Cardiac septum (tissue), 1 donor: ENCODE results near the gene CLEC18A. TPM values are rescaled to one million over a fixed set of nuclear protein-coding genes. Genes with fewer than 3 reads are reported as not detected.
"Not testable (repeated sequence)": the region's sequence is repeated elsewhere in the genome, so short reads cannot be mapped to it uniquely, and the experiment has no call there.

Experiments used
- DNase-seq: peaks from one replicate; pipeline ENCODE4 v3.0.0-alpha.2; 2020; ENCODE audit warnings: low spot score
- intact Hi-C: fragments of 100-400 bp; cut with DNase I; formaldehyde crosslinking; loops from one replicate; pipeline ENCODE4 v1.14.0; 2022
- total RNA-seq: library from RNA; stranded (reverse); fragmentation: NEBNext Ultra II Directional; extraction: Animal tissue kit (Norgen Biotek cat#: 25700); gene quantifications from one replicate; pipeline ENCODE4 v1.2.1, GENCODE V29; 2021
- donor health status: DM: no; HTN: no; CAD: no.

The CLEC18A gene
- total RNA-seq, 1 donor from 2014 or later = 0.13 TPM

DNA sequence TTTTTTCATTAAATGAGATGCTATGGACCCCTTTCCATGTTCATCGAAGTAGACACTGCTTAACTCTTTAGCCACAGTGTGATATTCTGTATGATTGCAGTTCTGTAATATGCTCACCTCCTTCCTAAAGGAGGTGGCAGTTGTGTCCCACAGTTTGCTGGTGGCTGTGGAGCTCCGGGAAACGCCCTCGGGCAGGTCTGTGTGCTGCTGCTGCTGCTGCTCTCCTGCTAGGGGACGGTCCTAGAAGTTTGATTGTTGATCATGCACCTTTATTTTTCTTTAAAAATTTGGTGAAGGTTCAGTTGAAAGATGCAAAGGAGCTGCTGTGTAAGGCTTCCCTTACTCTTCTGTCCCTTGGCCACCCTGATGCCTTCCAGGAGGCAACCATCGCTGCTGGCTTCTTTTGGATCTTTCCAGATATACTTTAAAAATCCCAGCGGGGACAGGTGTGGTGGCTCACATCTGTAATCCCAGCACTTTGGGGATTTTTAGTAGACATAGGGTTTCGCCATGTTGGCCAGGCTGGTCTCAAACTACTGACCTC lies 8.4 kb upstream of the CLEC18A start:
- intact Hi-C loops = no loop called here
- peak; percentile 66 for DNase-seq

- intact Hi-C loops = not testable (repeated sequence)
- DNase-seq = peak; percentile 10
Observed at GRCh38 chr16:69943241-69944036, 7.7 kb upstream of the CLEC18A start.

DNA sequence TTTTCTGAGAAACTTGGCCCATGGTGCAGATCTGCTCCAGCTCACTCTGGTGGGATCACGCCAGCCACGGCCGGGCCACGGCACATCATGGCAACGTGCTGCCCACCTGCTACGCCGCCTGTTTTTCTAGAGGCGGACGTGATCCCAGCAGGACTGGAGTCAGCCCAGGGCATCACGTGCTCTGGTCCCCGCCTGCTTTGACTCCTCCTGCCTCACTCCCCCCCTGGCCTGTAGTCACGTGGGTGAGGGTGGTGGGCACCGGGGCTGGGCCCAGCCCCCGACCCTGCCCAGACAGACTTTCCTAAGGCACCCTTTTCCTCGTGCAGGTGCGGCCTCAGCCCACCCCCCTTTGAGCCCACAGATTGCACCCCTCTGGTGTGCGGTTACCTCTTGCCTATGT lies 723 bp upstream of the CLEC18A start:
- intact Hi-C loops, DNase-seq: not testable (repeated sequence)

DNA sequence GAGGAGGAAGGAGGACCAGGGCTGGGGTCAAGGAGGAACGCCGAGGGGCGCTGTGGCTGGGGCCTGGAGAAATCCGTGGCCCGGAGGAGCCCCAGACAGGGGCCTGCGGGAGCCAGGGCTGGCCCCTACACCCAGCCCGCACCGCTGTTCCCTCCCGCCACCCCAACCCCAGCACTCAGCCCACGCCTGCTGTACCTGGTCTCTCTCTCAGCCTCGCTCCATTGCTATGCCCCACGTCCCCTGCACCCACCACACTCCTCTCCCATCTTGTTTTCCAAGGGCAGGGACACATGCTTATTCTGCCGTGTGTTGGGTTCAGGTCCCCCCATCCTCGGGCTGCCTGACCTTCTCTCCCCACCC lies 518 bp downstream of the CLEC18A start:
- not testable (repeated sequence) for DNase-seq

GRCh38 chr16:69952116-69952515 lies 982 bp downstream of the CLEC18A start:
- intact Hi-C loops = not testable (repeated sequence)

More for the DNA sequence above, 518 bp downstream of the CLEC18A start:
- intact Hi-C loops = not testable (repeated sequence)

GRCh38 chr16:69952572-69953355 lies 1.6 kb downstream of the CLEC18A start:
- peak; percentile 35 for DNase-seq
- intact Hi-C loops = not testable (repeated sequence)

More at GRCh38 chr16:69952116-69952515, 982 bp downstream of the CLEC18A start:
- DNase-seq = not testable (repeated sequence)

DNA sequence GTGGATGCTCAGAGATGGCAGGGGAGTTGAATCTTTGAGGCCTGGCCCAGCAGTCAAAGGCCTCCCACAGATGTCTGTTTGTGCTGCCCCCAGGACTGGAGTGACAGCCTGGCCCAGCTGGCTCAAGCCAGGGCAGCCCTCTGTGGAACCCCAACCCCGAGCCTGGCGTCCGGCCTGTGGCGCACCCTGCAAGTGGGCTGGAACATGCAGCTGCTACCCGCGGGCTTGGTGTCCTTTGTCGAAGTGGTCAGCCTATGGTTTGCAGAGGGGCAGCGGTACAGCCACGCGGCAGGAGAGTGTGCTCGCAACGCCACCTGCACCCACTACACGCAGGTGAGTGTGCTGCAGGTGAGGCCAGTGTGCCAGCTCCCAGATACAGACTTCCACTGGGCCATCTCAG lies 3.1 kb downstream of the CLEC18A start:
- intact Hi-C loops = not testable (repeated sequence)

DNA sequence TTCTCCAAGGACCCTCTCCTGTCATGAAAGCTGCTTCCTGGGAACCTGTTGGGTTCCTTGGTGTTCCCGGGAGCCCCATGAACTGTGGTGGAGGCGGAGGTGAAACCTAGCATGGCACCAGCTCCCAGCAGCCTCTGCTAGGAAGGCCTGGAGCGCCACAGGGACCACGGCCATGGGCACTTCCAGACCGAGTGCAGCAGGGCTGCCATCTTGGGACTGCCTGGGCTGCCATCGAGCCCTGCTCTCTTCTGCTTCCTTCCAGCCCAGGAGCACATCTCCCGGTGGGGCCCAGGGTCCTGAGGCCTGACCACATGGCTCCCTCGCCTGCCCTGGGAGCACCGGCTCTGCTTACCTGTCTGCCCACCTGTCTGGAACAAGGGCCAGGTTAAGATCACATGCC lies 12.2 kb downstream of the CLEC18A start:
- DNase-seq, intact Hi-C loops: not testable (repeated sequence)

More for the DNA sequence above, 3.1 kb downstream of the CLEC18A start:
- DNase-seq = not testable (repeated sequence)

GRCh38 chr16:69964960-69965660 lies 14.0 kb downstream of the CLEC18A start:
- peak; percentile 90 for DNase-seq
- intact Hi-C loops = not testable (repeated sequence)

- DNase-seq, intact Hi-C loops: not testable (repeated sequence)
Observed at GRCh38 chr16:69965661-69966054, 14.5 kb downstream of the CLEC18A start.

DNA sequence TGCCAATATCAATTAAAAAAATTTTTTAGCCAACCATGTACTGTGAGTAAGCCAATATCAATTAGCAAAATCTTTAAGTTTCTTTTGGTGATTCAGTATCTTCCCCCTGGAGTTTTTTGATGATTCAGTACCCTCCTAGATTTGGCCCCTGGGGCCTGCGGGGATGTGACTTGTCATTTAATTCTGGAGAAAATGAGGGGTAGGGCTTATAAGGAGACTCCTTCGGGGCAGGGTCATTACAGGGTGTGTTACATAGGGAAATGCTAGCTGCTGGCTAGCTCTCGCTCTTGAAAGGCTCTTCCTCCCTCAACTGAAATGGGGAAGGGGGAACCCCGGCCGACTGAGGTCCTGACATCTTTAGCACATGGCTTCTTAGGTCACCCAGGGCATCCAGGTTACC lies 16.6 kb downstream of the CLEC18A start:
- DNase-seq, intact Hi-C loops: not testable (repeated sequence)

DNA sequence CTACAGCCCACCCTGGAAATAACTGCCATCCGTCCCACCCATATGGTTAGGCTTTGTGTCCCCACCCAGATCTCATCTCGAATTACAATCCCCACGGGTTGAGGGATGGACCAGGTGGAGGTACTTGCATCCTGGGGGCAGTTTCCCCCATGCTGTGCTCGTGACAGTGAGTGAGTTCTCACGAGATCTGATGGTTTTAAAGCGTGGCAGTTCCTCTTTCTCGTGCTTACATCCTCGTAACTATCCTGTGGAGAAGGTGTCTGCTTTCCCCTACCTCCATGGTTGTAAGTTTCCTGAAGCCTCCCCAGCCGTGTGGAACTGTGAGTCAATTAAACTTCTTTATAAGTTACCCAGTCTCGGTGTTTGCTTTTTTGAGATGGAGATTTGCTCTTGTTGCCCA lies 17.0 kb downstream of the CLEC18A start:
- intact Hi-C loops, DNase-seq: not testable (repeated sequence)

GRCh38 chr16:69969657-69970056 lies 18.5 kb downstream of the CLEC18A start:
- DNase-seq, intact Hi-C loops: not testable (repeated sequence)

DNA sequence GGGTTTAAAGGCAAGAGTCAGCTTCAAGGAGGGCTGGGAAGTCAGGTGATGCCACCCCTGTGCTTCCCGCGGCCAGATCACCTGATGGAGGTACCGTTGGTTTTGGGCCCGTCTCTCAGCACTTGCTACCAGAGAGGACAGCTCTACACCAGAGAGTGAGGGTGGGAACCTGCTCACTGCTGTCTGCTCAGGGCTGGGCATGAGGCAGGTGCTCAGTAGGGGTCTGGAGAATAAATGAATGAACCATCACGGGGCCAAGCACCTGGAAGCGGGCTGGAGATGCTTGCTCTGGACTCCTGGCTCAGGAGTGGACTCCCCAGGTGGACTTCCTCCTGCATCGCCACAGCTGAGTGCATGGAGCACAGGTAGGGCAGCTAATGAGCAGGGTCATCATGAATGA lies 21.0 kb downstream of the CLEC18A start:
- DNase-seq, intact Hi-C loops: not testable (repeated sequence)

GRCh38 chr16:69972935-69973334 lies 21.8 kb downstream of the CLEC18A start:
- DNase-seq, intact Hi-C loops: not testable (repeated sequence)

DNA sequence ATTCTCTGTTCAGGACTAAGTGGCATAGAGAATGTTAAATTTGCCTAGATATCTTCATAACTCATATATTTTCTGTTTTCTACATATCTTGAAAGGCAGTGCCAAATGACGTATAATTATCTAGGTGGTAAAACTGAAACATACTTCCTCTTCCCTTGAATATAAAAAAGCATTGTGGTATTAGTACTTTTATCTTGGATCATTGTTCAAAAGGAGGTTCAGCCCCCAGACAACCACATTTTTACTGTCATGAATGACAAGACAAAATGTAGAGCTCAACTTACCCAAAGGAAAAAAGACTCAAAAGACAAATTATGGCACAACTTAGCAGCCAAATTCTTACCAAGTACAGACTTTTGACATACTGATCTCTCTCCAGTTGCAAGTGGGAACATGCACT lies 34.1 kb downstream of the CLEC18A start:
- intact Hi-C loops, DNase-seq: not testable (repeated sequence)

DNA sequence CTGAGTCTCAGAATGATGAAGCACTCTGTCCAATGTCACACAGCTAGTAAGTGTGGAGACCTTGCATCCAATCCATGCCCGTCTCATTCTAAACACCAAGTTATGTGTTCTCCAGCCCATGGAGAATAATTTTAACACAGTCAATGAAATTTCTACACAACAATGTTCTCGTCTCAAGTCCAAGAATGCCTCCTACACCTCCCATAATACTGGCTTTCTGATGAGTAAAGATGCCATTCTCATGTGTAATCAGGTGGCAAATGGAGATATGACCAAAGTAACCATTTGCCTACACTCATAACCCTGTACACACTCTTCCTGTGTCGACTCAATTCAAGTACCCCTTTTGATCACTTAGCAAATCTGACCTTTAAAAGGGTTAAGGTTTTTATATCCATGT lies 46.8 kb downstream of the CLEC18A start:
- intact Hi-C loops = not testable (repeated sequence)

GRCh38 chr16:69999801-70000200 lies 48.7 kb downstream of the CLEC18A start:
- DNase-seq, intact Hi-C loops: not testable (repeated sequence)

More for the DNA sequence above, 46.8 kb downstream of the CLEC18A start:
- DNase-seq = not testable (repeated sequence)

GRCh38 chr16:70003511-70003910 lies 52.4 kb downstream of the CLEC18A start:
- intact Hi-C loops, DNase-seq: not testable (repeated sequence)
